ENCODE measurements around the gene ADARB2.

The ADARB2 gene

DNA sequence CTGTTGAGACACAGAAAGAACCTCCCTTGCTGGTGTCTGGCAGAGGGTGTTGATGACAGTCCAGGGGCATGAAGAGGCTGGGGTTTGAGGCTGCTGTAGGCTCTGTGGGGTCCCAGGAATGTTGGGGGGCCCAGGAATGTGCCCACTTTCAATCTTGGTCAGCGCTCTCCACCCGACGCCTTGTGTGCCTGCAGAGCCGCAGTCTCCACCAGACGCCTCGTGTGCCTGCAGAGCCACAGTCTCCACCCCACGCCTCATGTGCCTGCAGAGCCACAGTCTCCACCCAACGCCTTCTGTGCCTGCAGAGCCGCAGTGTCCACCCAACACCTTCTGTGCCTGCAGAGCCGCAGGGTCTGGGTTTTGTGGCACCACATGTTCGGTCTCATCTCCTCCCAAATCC, 84.0 kb downstream of the ADARB2 start:
- TF ChIP-seq, protein P1, sequence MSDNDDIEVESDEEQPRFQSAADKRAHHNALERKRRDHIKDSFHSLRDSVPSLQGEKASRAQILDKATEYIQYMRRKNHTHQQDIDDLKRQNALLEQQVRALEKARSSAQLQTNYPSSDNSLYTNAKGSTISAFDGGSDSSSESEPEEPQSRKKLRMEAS (IDR thresholded peaks at IDR 0.05) = no peak
- no peak for TF ChIP-seq CREB1 (IDR thresholded peaks at IDR 0.05; ENCODE audit: low read depth)
- TF ChIP-seq EP300 (IDR thresholded peaks at IDR 0.05; ENCODE audit: borderline replicate concordance) = no peak

- TF ChIP-seq TCF12 (IDR thresholded peaks at IDR 0.05; ENCODE audit: low read depth) (no peak), EP300 (IDR thresholded peaks at IDR 0.05; ENCODE audit: borderline replicate concordance) (no peak), NFIC (IDR thresholded peaks at IDR 0.05) (no peak), CEBPB (IDR thresholded peaks at IDR 0.05) (no peak), EGR1 (IDR thresholded peaks at IDR 0.05) (no peak)
Measured at GRCh38 chr10:1652151-1652550, 85.2 kb downstream of the ADARB2 start.

GRCh38 chr10:1651270-1651966, 85.9 kb downstream of the ADARB2 start:
- TF ChIP-seq CREB1 (IDR thresholded peaks at IDR 0.05; ENCODE audit: low read depth) (no peak), CEBPB (IDR thresholded peaks at IDR 0.05) (no peak), EP300 (IDR thresholded peaks at IDR 0.05; ENCODE audit: borderline replicate concordance) (no peak), REST (IDR thresholded peaks at IDR 0.05; ENCODE audit: low read depth) (no peak), ZBTB7A (IDR thresholded peaks at IDR 0.05; ENCODE audit: low read depth) (no peak)

- TF ChIP-seq CEBPB (IDR thresholded peaks at IDR 0.05) (no peak), TCF12 (IDR thresholded peaks at IDR 0.05; ENCODE audit: low read depth) (no peak), ZBTB7A (IDR thresholded peaks at IDR 0.05; ENCODE audit: low read depth) (no peak), YY1 (IDR thresholded peaks at IDR 0.05; ENCODE audit: low read depth) (no peak), FOXM1 (IDR thresholded peaks at IDR 0.05; ENCODE audit: borderline replicate concordance, low read depth) (no peak), CREB1 (IDR thresholded peaks at IDR 0.05; ENCODE audit: low read depth) (no peak), EGR1 (IDR thresholded peaks at IDR 0.05) (no peak)
- TF ChIP-seq, protein P2, sequence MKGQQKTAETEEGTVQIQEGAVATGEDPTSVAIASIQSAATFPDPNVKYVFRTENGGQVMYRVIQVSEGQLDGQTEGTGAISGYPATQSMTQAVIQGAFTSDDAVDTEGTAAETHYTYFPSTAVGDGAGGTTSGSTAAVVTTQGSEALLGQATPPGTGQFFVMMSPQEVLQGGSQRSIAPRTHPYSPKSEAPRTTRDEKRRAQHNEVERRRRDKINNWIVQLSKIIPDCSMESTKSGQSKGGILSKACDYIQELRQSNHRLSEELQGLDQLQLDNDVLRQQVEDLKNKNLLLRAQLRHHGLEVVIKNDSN (IDR thresholded peaks at IDR 0.05) = no peak
- TF ChIP-seq, protein P1 (IDR thresholded peaks at IDR 0.05) = no peak
Measured at GRCh38 chr10:1650542-1651269, 86.6 kb downstream of the ADARB2 start.

DNA sequence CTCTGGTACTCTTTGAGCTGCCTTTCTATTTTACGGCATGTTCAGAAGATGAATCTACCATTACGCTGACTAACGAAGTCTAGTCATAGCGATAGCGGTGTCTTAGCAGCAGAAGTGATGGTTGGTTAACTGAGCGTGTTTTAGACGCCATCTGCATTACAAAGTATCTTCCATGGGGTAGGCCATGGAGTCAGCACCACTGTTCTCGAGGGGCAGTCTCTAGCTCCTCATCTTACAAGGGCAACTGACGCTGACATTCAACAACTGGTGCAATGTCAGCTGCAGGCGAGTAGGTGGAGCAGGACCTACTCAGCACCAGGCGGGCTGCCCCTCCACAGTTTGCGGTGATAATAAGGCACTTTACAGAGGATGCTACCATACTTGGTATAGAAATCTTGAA, 88.7 kb downstream of the ADARB2 start:
- TF ChIP-seq CEBPB (IDR thresholded peaks at IDR 0.05) (no peak), REST (IDR thresholded peaks at IDR 0.05; ENCODE audit: low read depth) (no peak), CREB1 (IDR thresholded peaks at IDR 0.05; ENCODE audit: low read depth) (no peak)

DNA sequence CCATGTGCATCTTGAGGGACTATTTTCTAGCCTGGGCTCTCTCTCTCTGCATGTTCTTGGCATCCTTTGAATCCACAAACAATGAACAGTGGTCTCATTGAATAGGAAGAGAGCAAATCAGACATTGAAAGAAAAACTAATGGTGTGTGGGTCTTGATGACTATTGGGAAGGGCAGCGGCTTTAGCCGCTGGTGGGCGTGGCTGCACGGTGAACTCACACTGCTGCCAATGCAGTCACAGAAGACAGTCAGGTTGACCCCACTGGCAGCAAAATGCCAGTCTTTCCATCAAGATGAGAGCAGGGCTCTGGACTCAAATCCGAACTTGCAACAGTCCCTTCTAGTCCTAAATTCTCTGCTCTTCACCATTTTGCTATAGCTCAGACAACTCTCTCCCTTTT, 91.0 kb downstream of the ADARB2 start:
- TF ChIP-seq RAD21 (IDR thresholded peaks at IDR 0.05; ENCODE audit: low read depth) (no peak), TEAD4 (IDR thresholded peaks at IDR 0.05) (no peak), TCF12 (IDR thresholded peaks at IDR 0.05; ENCODE audit: low read depth) (no peak), NFIC (IDR thresholded peaks at IDR 0.05) (no peak), CEBPB (IDR thresholded peaks at IDR 0.05) (no peak), REST (IDR thresholded peaks at IDR 0.05; ENCODE audit: low read depth) (no peak), EP300 (IDR thresholded peaks at IDR 0.05; ENCODE audit: borderline replicate concordance) (no peak), TAF1 (IDR thresholded peaks at IDR 0.05; ENCODE audit: low read depth) (no peak), FOXM1 (IDR thresholded peaks at IDR 0.05; ENCODE audit: borderline replicate concordance, low read depth) (no peak), EGR1 (IDR thresholded peaks at IDR 0.05) (no peak), CREB1 (IDR thresholded peaks at IDR 0.05; ENCODE audit: low read depth) (no peak), ZBTB7A (IDR thresholded peaks at IDR 0.05; ENCODE audit: low read depth) (no peak), YY1 (IDR thresholded peaks at IDR 0.05; ENCODE audit: low read depth) (no peak)
- TF ChIP-seq, protein P2 (IDR thresholded peaks at IDR 0.05) = no peak
- TF ChIP-seq, protein P1 (IDR thresholded peaks at IDR 0.05) = no peak

All from Ishikawa (cell line).